Prostate gland (tissue), 2 donors: ENCODE measurements around the gene HPGD. TPM values are rescaled to one million over a fixed set of nuclear protein-coding genes. Genes with fewer than 3 reads are reported as not detected.

Source experiments
- DNase-seq: peaks from one replicate; pipeline ENCODE4 v3.0.0-alpha.2; 2019; ENCODE audit warnings: low spot score
- H3K27ac ChIP-seq, 2 donors: fragments of 200-600 bp; sonication (generic); 2 replicates each; pipeline ENCODE4 v1.5.1; 2017 to 2019
- H3K27me3 ChIP-seq: fragments of 200-600 bp; sonication (generic); replicated peaks from 2 replicates; pipeline ENCODE4 v1.5.1; 2019; ENCODE audit not compliant: insufficient read depth
- H3K36me3 ChIP-seq, 2 donors: fragments of 200-600 bp; sonication (generic); 1 replicate in 1 of 2; 2 replicates in 1 of 2; pipeline versions ENCODE4 v1.5.1 to v1.8.1; 2017 to 2019
- H3K4me1 ChIP-seq: fragments of 200-600 bp; sonication (generic); replicated peaks from 2 replicates; pipeline ENCODE4 v1.5.1; 2019
- H3K4me3 ChIP-seq, 2 donors: fragments of 200-600 bp; sonication (generic); 2 replicates each; pipeline ENCODE4 v1.5.1; 2017 to 2019
- H3K9me3 ChIP-seq: fragments of 200-600 bp; sonication (generic); 2 replicates; pipeline ENCODE4 v1.5.1; 2017
- CTCF ChIP-seq, 4 experiments: fragments of 200-600 bp in 2 of 4; fragments of 450-650 bp in 2 of 4; sonication (generic) in 2 of 4; IDR thresholded peaks; 1 replicate in 3 of 4; 2 replicates in 1 of 4; pipeline ENCODE4 v1.5.1; 2016 to 2019; ENCODE audit warnings: antibody characterized with exemption in 4 of 4, mild to moderate bottlenecking in 2 of 4, moderate library complexity in 2 of 4
- POLR2A ChIP-seq: fragments of 450-650 bp; IDR thresholded peaks from one replicate; pipeline ENCODE4 v1.6.1; 2016; ENCODE audit warnings: antibody characterized with exemption, mild to moderate bottlenecking
- POLR2AphosphoS5 ChIP-seq: sonication (generic); formaldehyde crosslinking; IDR thresholded peaks from one replicate; pipeline ENCODE4 v1.6.1; 2017; ENCODE audit warnings: antibody characterized with exemption
- WGBS: methylation state at CpG from one replicate; pipeline ENCODE4 v1.1.5; 2018; 5-methylcytosine and 5-hydroxymethylcytosine counted together
- intact Hi-C: fragments of 100-400 bp; cut with DNase I; formaldehyde crosslinking; loops from one replicate; pipeline ENCODE4 v1.14.2; 2022
- total RNA-seq, 2 donors: library from RNA; depleted of rRNA; stranded (reverse); fragments of >200 nt; gene quantifications; one replicate each; pipeline ENCODE4 v1.1.0, GENCODE V29; 2016

Gene HPGD
- total RNA-seq, result 10 to 100 TPM in 1 of 2 donors, 1 to 10 TPM in 1; 6.5 to 37.7 TPM

GRCh38 chr4:174522183-174523024, at the start of gene HPGD:
TSS of gene HPGD (minus strand) at chr4:174522488. CDS start at chr4:174522451, 37 bp downstream.
- no peaks in the 10 kb centered on the region for H3K9me3 ChIP-seq
- TF ChIP-seq POLR2AphosphoS5, result no peak
- no peak for TF ChIP-seq CTCF (IDR thresholded peaks at IDR 0.05)
- TF ChIP-seq POLR2A, result no peak
- peak; percentile 44 for DNase-seq
- peak within 1 kb of the TSS; percentile 28 to 44 for H3K27ac ChIP-seq
- intact Hi-C loops, result loop anchor here (10.0 kb wide), 1 partner anchor 128 kb away; no protein-coding TSS in a partner anchor
- no peaks in the 10 kb centered on the region for H3K4me1 ChIP-seq
- H3K27me3 ChIP-seq, result no peaks in the 10 kb centered on the region
- H3K4me3 ChIP-seq, result peak within 1 kb of the TSS; percentile 50 to 55
- no peaks in the 10 kb centered on the region for H3K36me3 ChIP-seq
- WGBS, result under 1% methylated on average over 44 of the region's 60 CpGs

- Histone ChIP-seq H3K27ac (no peak overlapping the region), H3K4me1 (no peaks in the 10 kb centered on the region), H3K36me3 (no peaks in the 10 kb centered on the region), H3K9me3 (no peaks in the 10 kb centered on the region), H3K4me3 (no peak overlapping the region), H3K27me3 (no peaks in the 10 kb centered on the region)
- DNase-seq, result no peak
- intact Hi-C loops, result no loop called here
- WGBS, result 40% methylated on average over 2 of the region's 2 CpGs
- TF ChIP-seq POLR2AphosphoS5, result no peak
- no peak for TF ChIP-seq POLR2A
- TF ChIP-seq CTCF (IDR thresholded peaks at IDR 0.05), result no peak
Observed at GRCh38 chr4:174564529-174564928, 42.2 kb upstream of the HPGD start.

- whole genome bisulfite sequencing, result 86% methylated on average over 1 of the region's 1 CpG
- Histone ChIP-seq H3K36me3 (no peaks in the 10 kb centered on the region), H3K4me3 (no peak overlapping the region), H3K27ac (no peak overlapping the region), H3K27me3 (no peaks in the 10 kb centered on the region), H3K9me3 (no peaks in the 10 kb centered on the region), H3K4me1 (no peaks in the 10 kb centered on the region)
- no peak for TF ChIP-seq CTCF (IDR thresholded peaks at IDR 0.05)
- TF ChIP-seq POLR2A, result no peak
- no peak for TF ChIP-seq POLR2AphosphoS5
- no peak for DNase-seq
- intact Hi-C loops, result no loop called here
Observed at GRCh38 chr4:174563399-174563798, 41.1 kb upstream of the HPGD start.

- no peak overlapping the region for H3K4me3 ChIP-seq
- TF ChIP-seq POLR2AphosphoS5 (no peak), CTCF (IDR thresholded peaks at IDR 0.05) (no peak), POLR2A (no peak)
- intact Hi-C loops, result no loop called here
- no peaks in the 10 kb centered on the region for H3K9me3 ChIP-seq
- no peak for DNase-seq
- no peaks in the 10 kb centered on the region for H3K4me1 ChIP-seq
- H3K36me3 ChIP-seq, result no peaks in the 10 kb centered on the region
- WGBS, result 11% methylated on average over 2 of the region's 2 CpGs
- no peaks in the 10 kb centered on the region for H3K27me3 ChIP-seq
- no peak overlapping the region for H3K27ac ChIP-seq
Observed at GRCh38 chr4:174561560-174561959, 39.3 kb upstream of the HPGD start.

- intact Hi-C loops, result no loop called here
- TF ChIP-seq POLR2AphosphoS5 (no peak), CTCF (IDR thresholded peaks at IDR 0.05) (no peak), POLR2A (no peak)
- H3K4me1 ChIP-seq, result no peaks in the 10 kb centered on the region
- H3K27ac ChIP-seq, result no peak overlapping the region
- H3K27me3 ChIP-seq, result no peaks in the 10 kb centered on the region
- no peak for DNase-seq
- no peaks in the 10 kb centered on the region for H3K36me3 ChIP-seq
- no peaks in the 10 kb centered on the region for H3K9me3 ChIP-seq
- H3K4me3 ChIP-seq, result no peak overlapping the region
- 50% methylated on average over 2 of the region's 2 CpGs for WGBS
Observed at GRCh38 chr4:174559894-174560293, 37.6 kb upstream of the HPGD start.
